Endometrial microvascular endothelial cells (primary cell): Measurements from ENCODE around the gene RAPSN. TPM values are rescaled to one million over a fixed set of nuclear protein-coding genes. Genes with fewer than 3 reads are reported as not detected.

Experiments
- in situ Hi-C: cut with HindIII; loops from 2 replicates; pipeline ENCODE4 v1.10.0; 2017; ENCODE audit warnings: low sequenced_read_pairs, low pct_unique_long_range_greater_than_20kb; ENCODE audit errors: inconsistent ontology term
- total RNA-seq: library from RNA; depleted of rRNA; stranded (reverse); fragments of >200 nt; gene quantifications from one replicate; pipeline ENCODE4 v1.2.3, GENCODE V29; 2015; ENCODE audit errors: inconsistent ontology term

Gene RAPSN
- total RNA-seq, 1 donor from 2014 or later = not detected

DNA sequence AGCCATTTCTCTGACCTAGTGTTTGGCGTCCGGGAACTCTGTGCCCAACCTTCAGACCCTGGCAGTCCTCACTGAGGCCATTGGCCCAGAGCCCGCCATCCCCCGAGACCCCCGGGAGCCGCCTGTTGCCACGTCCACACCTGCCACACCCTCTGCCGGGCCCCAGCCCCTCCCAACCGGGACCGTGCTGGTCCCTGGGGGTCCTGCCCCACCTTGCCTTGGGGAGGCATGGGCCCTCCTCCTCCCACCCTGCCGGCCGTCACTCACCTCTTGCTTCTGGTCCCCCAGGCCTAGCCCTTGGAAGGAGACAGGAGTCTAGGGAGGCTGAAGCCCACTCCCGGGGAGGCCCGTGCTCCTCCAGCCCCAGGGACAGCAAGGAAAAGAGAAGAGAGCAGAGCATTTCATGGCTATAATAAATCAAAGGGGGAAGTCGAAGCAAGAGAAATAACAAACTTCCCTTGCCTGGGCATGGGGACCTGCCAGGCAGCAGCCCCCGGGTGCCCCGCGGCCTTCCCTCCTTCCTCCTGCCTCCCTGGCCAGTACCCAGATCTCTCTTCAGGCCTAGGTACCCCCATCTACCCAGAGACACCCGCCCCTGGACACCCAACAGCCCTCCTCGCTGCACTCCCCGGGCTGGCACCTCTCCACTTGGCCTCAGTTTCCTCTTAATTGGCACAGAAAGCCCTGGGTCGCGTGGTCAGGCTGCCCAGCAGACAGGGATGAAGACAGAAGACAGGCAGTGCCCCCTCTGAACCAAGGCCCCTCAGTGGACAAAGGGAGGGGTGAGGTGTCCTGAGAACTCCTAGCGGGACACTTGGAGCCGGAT is 53.5 kb downstream of the RAPSN start:
- in situ Hi-C loops = no loop called here

GRCh38 chr11:47394322-47395222 is 54.4 kb downstream of the RAPSN start:
- in situ Hi-C loops = no loop called here

- in situ Hi-C loops = no loop called here
Observed at GRCh38 chr11:47394050-47394321, 55.0 kb downstream of the RAPSN start.

- in situ Hi-C loops = no loop called here
Observed at GRCh38 chr11:47393163-47394049, 55.5 kb downstream of the RAPSN start.

DNA sequence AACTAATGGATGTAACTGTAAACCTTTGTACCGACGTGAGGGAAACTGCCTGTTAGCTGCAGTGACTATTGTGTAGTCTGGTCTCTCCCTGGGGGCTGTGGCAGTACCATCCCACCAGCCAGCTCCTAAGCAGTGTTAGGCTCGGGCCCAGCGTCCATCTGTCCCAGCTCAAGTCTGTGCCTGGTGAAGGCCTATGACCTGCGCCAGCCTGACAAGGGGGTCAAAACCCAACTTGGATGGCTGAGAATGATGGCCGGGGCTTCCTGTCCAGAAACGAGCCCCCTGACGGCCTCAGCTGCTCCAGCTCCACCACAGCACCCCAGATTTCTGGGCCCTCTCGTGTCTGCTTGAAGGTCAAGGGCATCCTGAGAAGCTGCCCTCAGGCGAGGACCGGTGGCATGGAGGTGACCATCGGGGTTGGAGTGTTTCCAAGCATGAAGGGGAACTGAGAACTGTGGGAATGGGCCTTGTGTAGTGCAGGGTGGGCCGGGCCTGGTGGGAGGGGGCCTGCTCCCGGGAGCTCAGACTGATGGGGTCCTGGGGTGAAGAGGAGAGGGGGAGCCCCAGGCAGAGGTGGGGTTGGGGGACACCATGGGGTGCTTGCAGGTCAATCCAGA is 56.3 kb downstream of the RAPSN start:
- in situ Hi-C loops = no loop called here

- in situ Hi-C loops = no loop called here
Observed at GRCh38 chr11:47391711-47392432, 57.1 kb downstream of the RAPSN start.

GRCh38 chr11:47391077-47391583 is 57.8 kb downstream of the RAPSN start:
- in situ Hi-C loops = no loop called here

- in situ Hi-C loops = no loop called here
Observed at GRCh38 chr11:47390422-47390760, 58.5 kb downstream of the RAPSN start.

DNA sequence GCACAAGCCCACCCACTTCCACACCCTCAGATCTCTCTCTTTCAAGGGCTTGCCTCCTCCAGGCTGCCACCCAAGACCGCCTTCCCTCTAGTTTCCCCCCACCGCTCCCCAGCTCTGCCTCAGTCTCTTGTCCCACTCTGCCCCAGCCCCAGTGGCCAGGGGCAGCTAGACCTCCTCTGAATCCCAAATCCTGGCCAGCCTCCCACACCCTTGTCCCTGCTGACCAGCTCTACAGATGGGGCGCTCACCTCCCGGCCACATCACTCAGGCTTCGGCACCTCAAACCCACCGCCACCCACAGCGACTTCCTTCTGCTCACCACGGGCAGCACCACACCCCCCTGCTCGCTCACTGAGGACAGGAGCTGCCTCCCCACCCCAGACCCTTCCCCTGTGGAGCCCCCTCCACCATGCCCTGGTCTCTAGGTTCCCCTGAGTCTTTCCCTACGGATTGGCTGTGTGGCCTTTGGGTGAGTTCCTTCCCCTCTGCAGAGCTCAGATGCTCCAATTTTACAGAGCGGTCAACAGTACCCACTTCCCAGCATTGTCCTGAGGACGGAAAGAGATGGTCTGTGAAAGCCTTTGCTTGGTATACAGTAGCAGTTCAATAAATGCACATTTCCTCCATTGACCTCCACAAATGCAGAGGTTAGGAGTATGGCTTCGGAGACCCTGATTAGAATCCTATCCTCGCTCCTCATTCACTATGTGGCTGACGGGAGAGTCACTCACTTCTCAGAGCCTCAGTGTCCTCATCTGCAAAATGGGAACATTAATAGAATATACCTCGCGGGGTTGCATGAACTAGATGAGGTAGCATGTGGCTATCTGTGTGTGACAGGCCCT is 59.1 kb downstream of the RAPSN start:
- in situ Hi-C loops = no loop called here

- in situ Hi-C loops = no loop called here
Observed at GRCh38 chr11:47388697-47389576, 60.0 kb downstream of the RAPSN start.

DNA sequence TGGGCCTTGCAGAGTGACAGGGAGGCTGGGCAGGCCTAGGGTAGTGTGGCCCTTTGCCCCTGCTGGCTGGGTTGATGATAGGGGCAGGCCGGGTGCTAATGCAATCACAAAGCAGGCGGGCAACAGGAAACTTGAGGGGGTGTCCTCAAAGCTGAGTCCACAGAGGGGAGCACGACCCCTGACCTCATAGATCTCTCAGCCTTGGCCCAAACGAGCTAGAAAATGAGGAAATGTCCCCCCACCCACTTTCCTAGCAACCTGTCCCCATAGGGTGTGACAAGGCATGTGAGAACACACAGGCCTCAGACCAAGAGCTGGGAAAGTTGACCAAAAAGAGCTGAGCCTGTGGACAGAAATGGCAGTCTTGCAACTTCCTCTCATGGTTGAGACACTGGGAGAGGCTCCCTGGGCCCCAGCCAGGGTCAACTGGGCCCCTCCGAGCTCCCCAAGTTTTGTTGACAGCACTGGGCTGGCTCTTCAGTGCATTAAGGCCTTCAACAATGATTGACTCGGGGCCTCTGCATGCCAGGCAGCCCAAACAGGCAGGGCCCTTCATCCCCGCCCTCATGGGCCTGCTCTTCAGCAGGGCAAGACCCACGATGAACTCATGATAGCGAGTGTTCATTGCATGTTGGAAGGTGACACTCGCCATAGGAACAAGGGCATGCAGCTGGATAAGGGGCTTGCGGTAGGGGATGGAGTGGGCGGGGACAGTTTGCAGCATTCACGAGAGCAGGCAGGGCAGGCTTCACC is 60.8 kb downstream of the RAPSN start:
- in situ Hi-C loops = no loop called here

Other genes with a start within 250 kb of the RAPSN start
- 84.0 TPM for gene DDB2, start 234.2 kb downstream of the RAPSN start, total RNA-seq
- 72.4 TPM for gene ACP2, start 200.3 kb downstream of the RAPSN start, total RNA-seq
- gene NR1H3, start 191.1 kb downstream of the RAPSN start, total RNA-seq = 4.6 TPM
- 27.1 TPM for gene MADD, start 179.0 kb downstream of the RAPSN start, total RNA-seq
- not detected for gene MYBPC3, start 96.4 kb downstream of the RAPSN start, total RNA-seq
- not detected for gene SPI1, start 70.6 kb downstream of the RAPSN start, total RNA-seq
- 133 TPM for gene SLC39A13, start 40.5 kb downstream of the RAPSN start, total RNA-seq
- 238 TPM for gene PSMC3, start 22.7 kb downstream of the RAPSN start, total RNA-seq
- gene CELF1, start 104.0 kb upstream of the RAPSN start, total RNA-seq = 86.2 TPM
- 107 TPM for gene PTPMT1, start 116.5 kb upstream of the RAPSN start, total RNA-seq
- gene KBTBD4, start 129.8 kb upstream of the RAPSN start, total RNA-seq = 26.3 TPM
- gene NDUFS3, start 129.9 kb upstream of the RAPSN start, total RNA-seq = 78.7 TPM
- gene FAM180B, start 137.5 kb upstream of the RAPSN start, total RNA-seq = not detected
- not detected for gene C1QTNF4, start 145.3 kb upstream of the RAPSN start, total RNA-seq
- 164 TPM for gene MTCH2, start 193.4 kb upstream of the RAPSN start, total RNA-seq